ENCODE measurements around the gene GJB1. TPM values are rescaled to one million over a fixed set of nuclear protein-coding genes. Genes with fewer than 3 reads are reported as not detected.
"Not testable (repeated sequence)": the region's sequence is repeated elsewhere in the genome, so short reads cannot be mapped to it uniquely, and the experiment has no call there.

GJB1 gene
- total and polyA plus RNA-seq, 2 experiments from 2014 or later = 95.4 to 98.2 TPM

- no peaks in the 10 kb centered on the region for H3K4me1 ChIP-seq (ENCODE audit: insufficient read depth)
- H4K20me1 ChIP-seq (ENCODE audit: insufficient read depth, poor library complexity, severe bottlenecking) = no peaks in the 10 kb centered on the region
- H3K4me2 ChIP-seq = peak overlapping the region; percentile 90
- no peak overlapping the region for H3K4me3 ChIP-seq
- TF ChIP-seq EZH2phosphoT487 (IDR thresholded peaks at IDR 0.05; ENCODE audit: low read depth, severe bottlenecking, unreplicated experiment) = no peak
- H3K9me2 ChIP-seq (replicated peaks; ENCODE audit: insufficient read depth) = no peaks in the 10 kb centered on the region
- H3K27me3 ChIP-seq = no peaks in the 10 kb centered on the region
- no peaks in the 10 kb centered on the region for H3K36me3 ChIP-seq (replicated peaks; ENCODE audit: insufficient read depth, low read depth)
- H3K27ac ChIP-seq = peak overlapping the region; percentile 89
- WGBS (ENCODE audit: low lambda C conversion rate, missing lambda C conversion rate) = 68% methylated on average over 6 of the region's 6 CpGs
- H3K79me2 ChIP-seq = peaks cover 12% of the 10 kb centered on the region
- DNase-seq (ENCODE audit: low spot score) = no peak
- no peaks in the 10 kb centered on the region for H3K9me3 ChIP-seq (ENCODE audit: low read depth)
- no peak overlapping the region for H2AFZ ChIP-seq
These were observed 33.0 kb downstream of the GJB1 start for GRCh38 chrX:71256051-71256450.

- no peaks in the 10 kb centered on the region for H3K9me3 ChIP-seq (ENCODE audit: low read depth)
- H3K4me3 ChIP-seq = no peak overlapping the region
- TF ChIP-seq CTCF (IDR thresholded peaks at IDR 0.05; ENCODE audit: poor library complexity) (no peak), EZH2 (IDR thresholded peaks at IDR 0.05; ENCODE audit: borderline replicate concordance) (no peak), EZH2phosphoT487 (IDR thresholded peaks at IDR 0.05; ENCODE audit: low read depth, severe bottlenecking, unreplicated experiment) (no peak)
- no peaks in the 10 kb centered on the region for H4K20me1 ChIP-seq (ENCODE audit: insufficient read depth, poor library complexity, severe bottlenecking)
- no peaks in the 10 kb centered on the region for H3K9me2 ChIP-seq (replicated peaks; ENCODE audit: insufficient read depth)
- H3K4me2 ChIP-seq = peak overlapping the region; percentile 37
- WGBS (ENCODE audit: low lambda C conversion rate, missing lambda C conversion rate) = 82% methylated on average over 4 of the region's 4 CpGs
- H3K36me3 ChIP-seq (replicated peaks; ENCODE audit: insufficient read depth, low read depth) = no peaks in the 10 kb centered on the region
- H2AFZ ChIP-seq = no peak overlapping the region
- no peak for DNase-seq (ENCODE audit: low spot score)
- no peaks in the 10 kb centered on the region for H3K27me3 ChIP-seq
- no peak overlapping the region for H3K27ac ChIP-seq
- peaks cover 12% of the 10 kb centered on the region for H3K79me2 ChIP-seq
- no peaks in the 10 kb centered on the region for H3K4me1 ChIP-seq (ENCODE audit: insufficient read depth)
These were observed 33.8 kb downstream of the GJB1 start for GRCh38 chrX:71256856-71257255.

- H3K36me3 ChIP-seq (replicated peaks; ENCODE audit: insufficient read depth, low read depth); H2AFZ ChIP-seq; H3K79me2 ChIP-seq; H3K9me3 ChIP-seq (ENCODE audit: low read depth); H3K9me2 ChIP-seq (replicated peaks; ENCODE audit: insufficient read depth); H3K4me3 ChIP-seq; H3K4me1 ChIP-seq (ENCODE audit: insufficient read depth); H3K27me3 ChIP-seq; H3K27ac ChIP-seq; H4K20me1 ChIP-seq (ENCODE audit: insufficient read depth, poor library complexity, severe bottlenecking); H3K4me2 ChIP-seq; DNase-seq (ENCODE audit: low spot score): not testable (repeated sequence)
These were observed 45.6 kb downstream of the GJB1 start for GRCh38 chrX:71268624-71269023.

GRCh38 chrX:71269801-71270395, 46.9 kb downstream of the GJB1 start:
- Histone ChIP-seq H3K27me3 (no peaks in the 10 kb centered on the region), H4K20me1 (ENCODE audit: insufficient read depth, poor library complexity, severe bottlenecking) (no peaks in the 10 kb centered on the region), H3K4me1 (ENCODE audit: insufficient read depth) (no peaks in the 10 kb centered on the region), H3K9me3 (ENCODE audit: low read depth) (no peaks in the 10 kb centered on the region), H3K4me3 (no peak overlapping the region), H3K4me2 (no peak overlapping the region), H2AFZ (no peak overlapping the region), H3K79me2 (no peaks in the 10 kb centered on the region), H3K36me3 (replicated peaks; ENCODE audit: insufficient read depth, low read depth) (no peaks in the 10 kb centered on the region), H3K27ac (no peak overlapping the region), H3K9me2 (replicated peaks; ENCODE audit: insufficient read depth) (no peaks in the 10 kb centered on the region)
- WGBS (ENCODE audit: low lambda C conversion rate, missing lambda C conversion rate) = 88% methylated on average over 17 of the region's 19 CpGs
- no peak for TF ChIP-seq CTCF (IDR thresholded peaks at IDR 0.05; ENCODE audit: poor library complexity)
- TF ChIP-seq EZH2 (IDR thresholded peaks at IDR 0.05; ENCODE audit: borderline replicate concordance) = no peak
- no peak for DNase-seq (ENCODE audit: low spot score)

- H3K4me2 ChIP-seq; H3K9me2 ChIP-seq (replicated peaks; ENCODE audit: insufficient read depth); H3K79me2 ChIP-seq; H2AFZ ChIP-seq; H3K9me3 ChIP-seq (ENCODE audit: low read depth); DNase-seq (ENCODE audit: low spot score); H3K36me3 ChIP-seq (replicated peaks; ENCODE audit: insufficient read depth, low read depth); H3K27me3 ChIP-seq; H3K4me1 ChIP-seq (ENCODE audit: insufficient read depth); H4K20me1 ChIP-seq (ENCODE audit: insufficient read depth, poor library complexity, severe bottlenecking); H3K27ac ChIP-seq; H3K4me3 ChIP-seq: not testable (repeated sequence)
- WGBS (ENCODE audit: low lambda C conversion rate, missing lambda C conversion rate) = 61% methylated on average over 2 of the region's 2 CpGs
These were observed 49.3 kb downstream of the GJB1 start for GRCh38 chrX:71272313-71272712.

Other genes with a start within 250 kb of the GJB1 start
- 61.0 and 68.8 TPM in 2 replicates for gene SNX12, start 154.9 kb upstream of the GJB1 start, total RNA-seq
- 7.5 and 8.3 TPM in 2 replicates for gene SNX12, start 154.9 kb upstream of the GJB1 start, polyA plus RNA-seq
- gene FOXO4, start 127.4 kb upstream of the GJB1 start, total RNA-seq = 9.7 and 10.8 TPM in 2 replicates
- gene FOXO4, start 127.4 kb upstream of the GJB1 start, polyA plus RNA-seq = 3.5 and 6.3 TPM in 2 replicates
- gene CXorf65, start 116.5 kb upstream of the GJB1 start, total RNA-seq = not detected in 2 replicates
- not detected in 2 replicates for gene CXorf65, start 116.5 kb upstream of the GJB1 start, polyA plus RNA-seq
- gene IL2RG, start 111.6 kb upstream of the GJB1 start, total RNA-seq = 7.1 and 14.1 TPM in 2 replicates
- 11.2 and 13.5 TPM in 2 replicates for gene IL2RG, start 111.6 kb upstream of the GJB1 start, polyA plus RNA-seq
- gene MED12, start 104.6 kb upstream of the GJB1 start, total RNA-seq = 24.9 and 32.7 TPM in 2 replicates
- gene MED12, start 104.6 kb upstream of the GJB1 start, polyA plus RNA-seq = 12.9 and 15.7 TPM in 2 replicates
- gene NLGN3, start 78.4 kb upstream of the GJB1 start, total RNA-seq = 1.6 and 2.7 TPM in 2 replicates
- gene NLGN3, start 78.4 kb upstream of the GJB1 start, polyA plus RNA-seq = 0.79 and 1.6 TPM in 2 replicates
- gene ZMYM3, start 30.9 kb downstream of the GJB1 start, total RNA-seq = 25.0 and 26.2 TPM in 2 replicates
- 10.5 and 15.1 TPM in 2 replicates for gene ZMYM3, start 30.9 kb downstream of the GJB1 start, polyA plus RNA-seq
- 318 and 330 TPM in 2 replicates for gene NONO, start 60.4 kb downstream of the GJB1 start, total RNA-seq
- 175 and 204 TPM in 2 replicates for gene NONO, start 60.4 kb downstream of the GJB1 start, polyA plus RNA-seq
- 1.1 and 1.6 TPM in 2 replicates for gene ITGB1BP2, start 78.5 kb downstream of the GJB1 start, total RNA-seq
- 0.15 and 1.2 TPM in 2 replicates for gene ITGB1BP2, start 78.5 kb downstream of the GJB1 start, polyA plus RNA-seq
- 15.8 and 19.2 TPM in 2 replicates for gene TAF1, start 143.1 kb downstream of the GJB1 start, total RNA-seq
- gene TAF1, start 143.1 kb downstream of the GJB1 start, polyA plus RNA-seq = 1.9 and 2.7 TPM in 2 replicates

Measured in hepatocyte (in vitro differentiated cells).